Measurements from ENCODE around the gene TENM4.

Gene TENM4

GRCh38 chr11:79346021-79346420, 94.8 kb downstream of the TENM4 start:
- ATAC-seq = no peak
- no peak for TF ChIP-seq TCF4 (CRISPR knock-in tag; IDR thresholded peaks at IDR 0.05; ENCODE audit: borderline replicate concordance)
- TF ChIP-seq CSRNP3 (CRISPR knock-in tag; IDR thresholded peaks at IDR 0.05) = no peak
- no peak for TF ChIP-seq SNAI2 (CRISPR knock-in tag; IDR thresholded peaks at IDR 0.05)
- TF ChIP-seq ESRRG (CRISPR knock-in tag; IDR thresholded peaks at IDR 0.05) = no peak
- no peak for TF ChIP-seq ZFP3 (CRISPR knock-in tag; IDR thresholded peaks at IDR 0.05)
- TF ChIP-seq ZNF8 (CRISPR knock-in tag; IDR thresholded peaks at IDR 0.05) = no peak
- TF ChIP-seq BACH2 (CRISPR knock-in tag; IDR thresholded peaks at IDR 0.05; ENCODE audit: borderline replicate concordance) = no peak
- no peak for TF ChIP-seq ZFP30 (CRISPR knock-in tag; IDR thresholded peaks at IDR 0.05)
- TF ChIP-seq ZC3H10 (CRISPR knock-in tag; IDR thresholded peaks at IDR 0.05) = no peak
- TF ChIP-seq ZNF565 (CRISPR knock-in tag; conservative IDR thresholded peaks at IDR 0.05; ENCODE audit: low read depth) = no peak
- no peak for TF ChIP-seq ZNF70 (CRISPR knock-in tag; IDR thresholded peaks at IDR 0.05)
- no peak for TF ChIP-seq CREB5 (CRISPR knock-in tag; IDR thresholded peaks at IDR 0.05; ENCODE audit: low read depth)
- TF ChIP-seq TSHZ2 (CRISPR knock-in tag; IDR thresholded peaks at IDR 0.05) = no peak
- TF ChIP-seq OSR1 (CRISPR knock-in tag; IDR thresholded peaks at IDR 0.05) = no peak
- TF ChIP-seq RARB (CRISPR knock-in tag; IDR thresholded peaks at IDR 0.05) = no peak
- TF ChIP-seq CSDC2 (CRISPR knock-in tag; IDR thresholded peaks at IDR 0.05) = no peak

- TF ChIP-seq ZNF70 (CRISPR knock-in tag; IDR thresholded peaks at IDR 0.05) = no peak
- no peak for TF ChIP-seq ZC3H10 (CRISPR knock-in tag; IDR thresholded peaks at IDR 0.05)
- TF ChIP-seq CSRNP3 (CRISPR knock-in tag; IDR thresholded peaks at IDR 0.05) = no peak
- TF ChIP-seq ZNF565 (CRISPR knock-in tag; conservative IDR thresholded peaks at IDR 0.05; ENCODE audit: low read depth) = no peak
- no peak for TF ChIP-seq GLIS3 (CRISPR knock-in tag; IDR thresholded peaks at IDR 0.05)
- TF ChIP-seq ARNTL (CRISPR knock-in tag; IDR thresholded peaks at IDR 0.05; ENCODE audit: borderline replicate concordance, low read depth) = no peak
- TF ChIP-seq ISL1 (CRISPR knock-in tag; IDR thresholded peaks at IDR 0.05) = no peak
- no peak for TF ChIP-seq BACH2 (CRISPR knock-in tag; IDR thresholded peaks at IDR 0.05; ENCODE audit: borderline replicate concordance)
- no peak for ATAC-seq
These were observed 96.0 kb downstream of the TENM4 start for GRCh38 chr11:79344753-79345294.

- TF ChIP-seq TSHZ2 (CRISPR knock-in tag; IDR thresholded peaks at IDR 0.05) (no peak), ARNTL (CRISPR knock-in tag; IDR thresholded peaks at IDR 0.05; ENCODE audit: borderline replicate concordance, low read depth) (no peak), SNAI2 (CRISPR knock-in tag; IDR thresholded peaks at IDR 0.05) (no peak), BACH2 (CRISPR knock-in tag; IDR thresholded peaks at IDR 0.05; ENCODE audit: borderline replicate concordance) (no peak), CSDC2 (CRISPR knock-in tag; IDR thresholded peaks at IDR 0.05) (no peak), ZFP3 (CRISPR knock-in tag; IDR thresholded peaks at IDR 0.05) (no peak), ZNF8 (CRISPR knock-in tag; IDR thresholded peaks at IDR 0.05) (no peak), TOX (CRISPR knock-in tag; IDR thresholded peaks at IDR 0.05; ENCODE audit: borderline replicate concordance) (no peak), ZC3H10 (CRISPR knock-in tag; IDR thresholded peaks at IDR 0.05) (no peak), CSRNP3 (CRISPR knock-in tag; IDR thresholded peaks at IDR 0.05) (no peak), ZFP30 (CRISPR knock-in tag; IDR thresholded peaks at IDR 0.05) (no peak)
- ATAC-seq = no peak
These were observed 98.1 kb downstream of the TENM4 start for GRCh38 chr11:79342686-79343085.
